GM21515 (cell line): ENCODE results near the gene CNGA3.

Source experiments
- ATAC-seq: cut with Tn5 transposase; IDR thresholded peaks from one replicate; pipeline ENCODE4 v1.9.1; 2021; ENCODE audit not compliant: unreplicated experiment

CNGA3 gene

GRCh38 chr2:98376301-98376910 lies 30.1 kb downstream of the CNGA3 start:
- ATAC-seq = no peak

GRCh38 chr2:98376996-98377395 lies 30.7 kb downstream of the CNGA3 start:
- ATAC-seq = no peak

- ATAC-seq = no peak
These were observed 31.3 kb downstream of the CNGA3 start for GRCh38 chr2:98377544-98377943.

GRCh38 chr2:98378196-98378595 lies 31.9 kb downstream of the CNGA3 start:
- no peak for ATAC-seq

- no peak for ATAC-seq
These were observed 32.6 kb downstream of the CNGA3 start for GRCh38 chr2:98378901-98379300.

GRCh38 chr2:98379311-98380202 lies 33.3 kb downstream of the CNGA3 start:
- no peak for ATAC-seq

- no peak for ATAC-seq
These were observed 33.9 kb downstream of the CNGA3 start for GRCh38 chr2:98380203-98380535.

GRCh38 chr2:98381494-98381893 lies 35.2 kb downstream of the CNGA3 start:
- no peak for ATAC-seq

GRCh38 chr2:98382086-98382485 lies 35.8 kb downstream of the CNGA3 start:
- no peak for ATAC-seq

GRCh38 chr2:98382739-98383138 lies 36.5 kb downstream of the CNGA3 start:
- ATAC-seq = no peak

- no peak for ATAC-seq
These were observed 36.9 kb downstream of the CNGA3 start for GRCh38 chr2:98383166-98383565.

- no peak for ATAC-seq
These were observed 38.9 kb downstream of the CNGA3 start for GRCh38 chr2:98385050-98385699.

- no peak for ATAC-seq
These were observed 41.2 kb downstream of the CNGA3 start for GRCh38 chr2:98387478-98387877.

GRCh38 chr2:98388081-98388480 lies 41.8 kb downstream of the CNGA3 start:
- no peak for ATAC-seq

- no peak for ATAC-seq
These were observed 42.5 kb downstream of the CNGA3 start for GRCh38 chr2:98388601-98389250.

GRCh38 chr2:98389251-98389605 lies 43.0 kb downstream of the CNGA3 start:
- no peak for ATAC-seq

- ATAC-seq = no peak
These were observed 44.6 kb downstream of the CNGA3 start for GRCh38 chr2:98390571-98391476.

- no peak for ATAC-seq
These were observed 45.5 kb downstream of the CNGA3 start for GRCh38 chr2:98391581-98392270.

- ATAC-seq = no peak
These were observed 47.1 kb downstream of the CNGA3 start for GRCh38 chr2:98393354-98393753.

GRCh38 chr2:98394595-98395153 lies 48.4 kb downstream of the CNGA3 start:
- no peak for ATAC-seq
